ENCODE data around the gene USP36. TPM values are rescaled to one million over a fixed set of nuclear protein-coding genes. Genes with fewer than 3 reads are reported as not detected.
A peak's percentile ranks its signal among the peaks of the same experiment; 100 is the strongest.

Gene USP36
- total and polyA plus RNA-seq, 9 of the 15 experiments (the other 6 are each of a cell fraction or from before 2014, with no cell fraction given) = 6.4 to 72.8 (median 22.5) TPM

DNA sequence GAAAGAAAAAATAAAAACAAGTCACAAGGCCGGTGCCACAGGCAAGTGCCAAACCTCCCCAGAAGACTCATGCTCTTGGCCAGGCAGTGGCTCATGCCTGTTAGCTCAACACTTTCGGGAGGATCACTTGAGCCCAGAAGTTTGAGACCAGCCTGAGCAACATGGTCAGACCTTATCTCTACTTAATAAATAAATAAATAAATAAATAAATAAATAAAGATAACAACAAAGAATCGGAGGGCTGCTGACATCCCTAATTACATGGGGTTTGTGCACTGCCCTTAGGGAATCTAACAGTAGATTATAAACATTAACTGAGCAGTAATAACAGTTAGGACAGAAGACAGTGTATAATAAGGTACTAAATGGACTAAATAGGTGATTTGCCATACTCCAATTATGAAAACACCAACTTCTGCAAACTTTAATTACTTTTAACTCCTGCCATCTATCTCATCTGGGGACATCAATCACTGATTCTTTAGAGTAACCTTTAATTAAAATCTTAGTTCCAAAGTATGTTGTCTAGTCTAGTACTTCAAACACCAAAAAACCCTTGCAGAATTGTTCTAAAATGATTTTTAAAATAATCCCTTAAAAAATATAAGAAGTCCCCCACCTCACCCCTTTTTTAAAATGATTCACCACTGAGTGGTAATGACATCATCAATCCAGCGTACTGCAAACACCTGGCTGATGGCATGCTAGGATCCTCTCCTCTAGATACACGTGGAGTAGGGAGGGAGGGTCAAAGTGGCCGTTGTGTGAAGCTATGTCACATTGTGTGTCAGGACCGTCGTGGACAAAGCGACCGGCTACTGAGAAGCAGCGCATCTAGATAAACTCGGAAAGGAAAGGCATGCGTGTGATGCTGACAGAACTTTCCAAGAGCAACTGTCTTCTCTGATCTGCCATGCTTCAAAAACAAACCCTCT is 87.0 kb downstream of the USP36 start:
- peak in 2 of 4 experiments; percentile 16 to 23 for DNase-seq (ENCODE audit: extremely low read depth in 1 of 4, low spot score in 3 of 4)
- no peaks in the 10 kb centered on the region for H3K36me3 ChIP-seq (ENCODE audit: control insufficient read depth, insufficient read depth, low read length)
- H3K27me3 ChIP-seq (ENCODE audit: control insufficient read depth in 2 of 2, insufficient read depth in 2 of 2, low read length in 2 of 2) = no peaks in the 10 kb centered on the region
- no peak overlapping the region for H3K27ac ChIP-seq (ENCODE audit: extremely low read depth, low read depth, low read length)
- H3K4me1 ChIP-seq (replicated peaks in 1 of 2; ENCODE audit: control insufficient read depth in 2 of 2, insufficient read depth in 2 of 2, low read length in 2 of 2) = peaks cover 12 to 15% of the 10 kb centered on the region in 2 experiments; a peak in 4 of 5 replicates
- H3K9ac ChIP-seq (ENCODE audit: insufficient read depth in 1 of 2, low read depth in 2 of 2, low read length in 2 of 2) = no peak overlapping the region
- in situ Hi-C loops (cut with MboI) = no loop called here
- ChIA-PET POLR2A (interaction anchor here (1.1 kb wide), 1 partner anchor 31 kb away, joined by 3 read pairs; no protein-coding TSS in a partner anchor), CTCF (ENCODE audit: low intra/inter-chr PET ratio) (no interaction called here)
- WGBS (ENCODE audit: insufficient coverage, low coverage, missing lambda C conversion rate) = 55% methylated on average over 13 of the region's 13 CpGs
- no peak for ATAC-seq
- H3K4me3 ChIP-seq = no peak overlapping the region
- no peak overlapping the region for H3K4me2 ChIP-seq (ENCODE audit: insufficient read depth, low read length)
- H3K9me1 ChIP-seq (ENCODE audit: control insufficient read depth, insufficient read depth, low read length) = no peaks in the 10 kb centered on the region
- FAIRE-seq = peak; percentile 42
- H4K20me1 ChIP-seq (replicated peaks; ENCODE audit: control insufficient read depth, insufficient read depth, low read length) = peaks cover 9% of the 10 kb centered on the region; the same call in 1 of the 2 replicates
- intact Hi-C loops (cut with micrococcal nuclease) = no loop called here
- H3K79me2 ChIP-seq (ENCODE audit: control insufficient read depth, insufficient read depth, low read length) = peaks cover 51% of the 10 kb centered on the region
- no peaks in the 10 kb centered on the region for H3K9me3 ChIP-seq (replicated peaks; ENCODE audit: control insufficient read depth, insufficient read depth, low read depth, low read length)
- BruUV-seq (replicated peaks) = no TSS peak
- no peak overlapping the region for H2AFZ ChIP-seq (ENCODE audit: low read depth, low read length)
- TF ChIP-seq CC2D1A (IDR thresholded peaks at IDR 0.05) (no peak), IRF2 (CRISPR knock-in tag; IDR thresholded peaks at IDR 0.05) (no peak), NFRKB (IDR thresholded peaks at IDR 0.05; ENCODE audit: low read depth) (no peak), RBM15 (IDR thresholded peaks at IDR 0.05; ENCODE audit: insufficient read depth, low read length) (no peak), ZKSCAN1 (IDR thresholded peaks at IDR 0.05; ENCODE audit: low read depth, low read length) (no peak), MAFK (IDR thresholded peaks at IDR 0.05; ENCODE audit: low read length) (no peak), XRCC4 (IDR thresholded peaks at IDR 0.05; ENCODE audit: extremely low read depth, insufficient read depth, insufficient read length) (no peak), ZBED1 (IDR thresholded peaks at IDR 0.05) (no peak), PHF21A (IDR thresholded peaks at IDR 0.05; ENCODE audit: borderline replicate concordance, low read depth) (no peak), ZNF384 (IDR thresholded peaks at IDR 0.05; ENCODE audit: low read depth, low read length) (no peak), FOXJ3 (CRISPR knock-in tag; IDR thresholded peaks at IDR 0.05) (no peak), HNRNPUL1 (IDR thresholded peaks at IDR 0.05; ENCODE audit: low read length) (no peak), HNRNPK (IDR thresholded peaks at IDR 0.05; ENCODE audit: low read depth, low read length, poor library complexity, severe bottlenecking) (no peak)
- TF ChIP-seq, protein P1, sequence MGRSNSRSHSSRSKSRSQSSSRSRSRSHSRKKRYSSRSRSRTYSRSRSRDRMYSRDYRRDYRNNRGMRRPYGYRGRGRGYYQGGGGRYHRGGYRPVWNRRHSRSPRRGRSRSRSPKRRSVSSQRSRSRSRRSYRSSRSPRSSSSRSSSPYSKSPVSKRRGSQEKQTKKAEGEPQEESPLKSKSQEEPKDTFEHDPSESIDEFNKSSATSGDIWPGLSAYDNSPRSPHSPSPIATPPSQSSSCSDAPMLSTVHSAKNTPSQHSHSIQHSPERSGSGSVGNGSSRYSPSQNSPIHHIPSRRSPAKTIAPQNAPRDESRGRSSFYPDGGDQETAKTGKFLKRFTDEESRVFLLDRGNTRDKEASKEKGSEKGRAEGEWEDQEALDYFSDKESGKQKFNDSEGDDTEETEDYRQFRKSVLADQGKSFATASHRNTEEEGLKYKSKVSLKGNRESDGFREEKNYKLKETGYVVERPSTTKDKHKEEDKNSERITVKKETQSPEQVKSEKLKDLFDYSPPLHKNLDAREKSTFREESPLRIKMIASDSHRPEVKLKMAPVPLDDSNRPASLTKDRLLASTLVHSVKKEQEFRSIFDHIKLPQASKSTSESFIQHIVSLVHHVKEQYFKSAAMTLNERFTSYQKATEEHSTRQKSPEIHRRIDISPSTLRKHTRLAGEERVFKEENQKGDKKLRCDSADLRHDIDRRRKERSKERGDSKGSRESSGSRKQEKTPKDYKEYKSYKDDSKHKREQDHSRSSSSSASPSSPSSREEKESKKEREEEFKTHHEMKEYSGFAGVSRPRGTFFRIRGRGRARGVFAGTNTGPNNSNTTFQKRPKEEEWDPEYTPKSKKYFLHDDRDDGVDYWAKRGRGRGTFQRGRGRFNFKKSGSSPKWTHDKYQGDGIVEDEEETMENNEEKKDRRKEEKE (IDR thresholded peaks at IDR 0.05; ENCODE audit: borderline replicate concordance in 1 of 2, control insufficient read depth in 1 of 2, low read depth in 2 of 2, low read length in 1 of 2) = no peak
- TF ChIP-seq, protein P2, sequence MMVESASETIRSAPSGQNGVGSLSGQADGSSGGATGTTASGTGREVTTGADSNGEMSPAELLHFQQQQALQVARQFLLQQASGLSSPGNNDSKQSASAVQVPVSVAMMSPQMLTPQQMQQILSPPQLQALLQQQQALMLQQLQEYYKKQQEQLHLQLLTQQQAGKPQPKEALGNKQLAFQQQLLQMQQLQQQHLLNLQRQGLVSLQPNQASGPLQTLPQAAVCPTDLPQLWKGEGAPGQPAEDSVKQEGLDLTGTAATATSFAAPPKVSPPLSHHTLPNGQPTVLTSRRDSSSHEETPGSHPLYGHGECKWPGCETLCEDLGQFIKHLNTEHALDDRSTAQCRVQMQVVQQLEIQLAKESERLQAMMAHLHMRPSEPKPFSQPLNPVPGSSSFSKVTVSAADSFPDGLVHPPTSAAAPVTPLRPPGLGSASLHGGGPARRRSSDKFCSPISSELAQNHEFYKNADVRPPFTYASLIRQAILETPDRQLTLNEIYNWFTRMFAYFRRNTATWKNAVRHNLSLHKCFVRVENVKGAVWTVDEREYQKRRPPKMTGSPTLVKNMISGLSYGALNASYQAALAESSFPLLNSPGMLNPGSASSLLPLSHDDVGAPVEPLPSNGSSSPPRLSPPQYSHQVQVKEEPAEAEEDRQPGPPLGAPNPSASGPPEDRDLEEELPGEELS (CRISPR knock-in tag; IDR thresholded peaks at IDR 0.05; ENCODE audit: borderline replicate concordance) = no peak

Measured in K562 (cell line).